HG03139 (cell line): ENCODE results near the gene HOXC4.
A peak's percentile ranks its signal among the peaks of the same experiment; 100 is the strongest.

Experiments used
- ATAC-seq: cut with Tn5 transposase; IDR thresholded peaks from one replicate; pipeline ENCODE4 v1.9.1; 2021; ENCODE audit not compliant: unreplicated experiment

Gene HOXC4

DNA sequence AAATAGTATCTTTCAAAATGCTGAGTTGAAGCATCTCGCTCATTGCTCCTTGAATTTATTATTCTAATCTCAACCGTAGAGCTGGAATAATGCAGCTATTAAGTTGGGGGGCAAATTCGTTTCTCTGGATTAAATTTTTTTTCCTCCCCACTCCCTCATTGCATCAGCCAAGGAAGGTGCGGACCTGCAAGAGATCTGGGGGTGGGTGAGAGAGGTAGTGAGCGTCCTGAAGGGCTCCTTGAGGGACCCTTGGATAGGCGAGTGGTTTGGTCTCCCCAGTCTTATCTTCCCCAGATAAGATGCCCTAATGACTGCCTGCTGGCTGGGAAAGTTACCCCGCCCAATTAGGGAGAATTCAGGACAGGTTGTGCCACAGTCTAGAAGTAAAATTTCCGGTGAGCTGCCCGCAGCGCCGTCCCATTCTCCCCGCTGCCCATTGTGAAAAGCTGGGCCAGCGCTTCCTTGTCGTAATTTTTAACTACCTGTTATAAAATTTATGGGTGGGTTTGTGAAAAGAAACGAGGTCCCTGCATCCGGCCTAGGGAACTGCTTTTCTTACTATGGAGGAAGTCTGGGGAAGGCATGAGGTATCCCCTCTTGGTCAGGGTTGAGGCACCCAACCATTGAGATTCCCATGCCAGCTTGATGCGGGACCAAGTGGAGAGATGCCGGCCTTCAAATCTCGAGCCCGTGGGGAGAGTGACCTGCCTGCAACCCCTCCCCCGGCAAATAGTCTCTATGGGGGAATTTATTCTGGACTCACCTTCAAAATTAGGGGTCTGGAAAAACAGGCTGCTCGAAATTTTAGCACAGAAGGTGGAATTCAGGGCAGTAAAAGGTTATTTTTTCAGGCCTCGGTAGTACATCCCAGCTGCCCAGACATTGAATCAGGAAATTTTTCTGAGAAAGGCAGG, 38.4 kb upstream of the HOXC4 start:
- ATAC-seq: no peak

DNA sequence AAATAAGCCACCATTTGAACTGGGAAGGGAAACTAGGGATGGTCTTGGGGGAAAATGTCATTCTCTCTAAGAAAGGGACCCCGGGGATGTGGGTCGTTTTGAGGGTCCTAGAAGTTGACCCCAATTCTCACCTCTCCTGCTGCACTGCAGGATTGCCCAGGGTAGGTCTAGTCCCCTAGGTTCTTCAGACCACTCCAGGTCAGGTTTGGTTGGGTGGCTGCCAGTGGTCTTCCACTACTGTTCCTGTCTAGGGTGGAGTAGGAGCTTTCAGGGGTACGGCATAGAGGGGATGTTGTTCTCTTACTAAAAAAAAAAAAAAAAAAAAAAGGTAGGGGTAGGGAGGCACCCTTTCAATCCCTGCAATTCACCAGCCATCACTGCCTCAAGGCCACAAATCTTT, 37.6 kb upstream of the HOXC4 start:
- ATAC-seq: no peak

DNA sequence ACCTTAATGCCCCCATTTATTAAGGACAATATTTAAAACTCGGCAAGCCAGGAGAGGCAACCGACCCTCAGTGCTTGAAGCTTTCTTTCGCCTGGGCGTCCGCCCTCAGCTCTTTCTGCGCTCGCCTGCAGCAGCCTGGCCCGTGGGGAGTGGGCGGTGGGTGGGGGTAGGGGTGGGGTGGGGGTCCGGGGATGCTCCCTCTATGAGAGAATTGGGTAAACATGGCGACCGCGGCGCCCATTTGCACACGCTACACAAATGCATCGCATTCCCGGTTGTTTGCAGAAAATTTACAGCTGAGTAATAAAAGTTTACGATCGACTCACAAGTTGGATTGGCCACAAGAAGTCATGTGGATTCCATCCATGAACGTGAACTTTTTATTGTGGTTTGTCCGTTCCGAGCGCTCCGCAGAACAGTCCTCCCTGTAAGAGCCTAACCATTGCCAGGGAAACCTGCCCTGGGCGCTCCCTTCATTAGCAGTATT, 37.1 kb upstream of the HOXC4 start:
- no peak for ATAC-seq

DNA sequence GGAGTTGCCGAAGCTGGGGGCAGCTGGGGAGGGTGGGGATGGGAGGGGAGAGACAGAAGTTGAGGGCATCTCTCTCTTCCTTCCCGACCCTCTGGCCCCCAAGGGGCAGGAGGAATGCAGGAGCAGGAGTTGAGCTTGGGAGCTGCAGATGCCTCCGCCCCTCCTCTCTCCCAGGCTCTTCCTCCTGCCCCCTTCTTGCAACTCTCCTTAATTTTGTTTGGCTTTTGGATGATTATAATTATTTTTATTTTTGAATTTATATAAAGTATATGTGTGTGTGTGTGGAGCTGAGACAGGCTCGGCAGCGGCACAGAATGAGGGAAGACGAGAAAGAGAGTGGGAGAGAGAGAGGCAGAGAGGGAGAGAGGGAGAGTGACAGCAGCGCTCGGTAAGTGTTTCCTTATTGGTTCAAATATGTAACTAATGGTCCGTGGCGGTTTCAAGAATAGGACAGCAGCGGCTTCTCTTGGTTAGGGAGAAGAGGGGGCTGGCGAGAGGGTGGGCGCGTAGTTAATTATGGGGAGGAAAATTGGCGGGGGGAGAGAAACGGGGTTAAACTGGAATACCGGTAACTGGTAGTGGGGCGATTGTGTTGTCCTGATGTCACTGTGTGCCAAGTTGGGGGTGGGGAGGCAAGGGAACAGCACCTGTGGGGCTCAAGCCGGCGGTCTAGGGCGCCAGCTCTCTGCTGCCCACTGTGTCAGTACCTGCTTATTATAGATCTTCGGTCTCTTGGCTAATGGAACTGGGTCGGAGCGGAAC, 36.4 kb upstream of the HOXC4 start:
- peak; percentile 14 for ATAC-seq

DNA sequence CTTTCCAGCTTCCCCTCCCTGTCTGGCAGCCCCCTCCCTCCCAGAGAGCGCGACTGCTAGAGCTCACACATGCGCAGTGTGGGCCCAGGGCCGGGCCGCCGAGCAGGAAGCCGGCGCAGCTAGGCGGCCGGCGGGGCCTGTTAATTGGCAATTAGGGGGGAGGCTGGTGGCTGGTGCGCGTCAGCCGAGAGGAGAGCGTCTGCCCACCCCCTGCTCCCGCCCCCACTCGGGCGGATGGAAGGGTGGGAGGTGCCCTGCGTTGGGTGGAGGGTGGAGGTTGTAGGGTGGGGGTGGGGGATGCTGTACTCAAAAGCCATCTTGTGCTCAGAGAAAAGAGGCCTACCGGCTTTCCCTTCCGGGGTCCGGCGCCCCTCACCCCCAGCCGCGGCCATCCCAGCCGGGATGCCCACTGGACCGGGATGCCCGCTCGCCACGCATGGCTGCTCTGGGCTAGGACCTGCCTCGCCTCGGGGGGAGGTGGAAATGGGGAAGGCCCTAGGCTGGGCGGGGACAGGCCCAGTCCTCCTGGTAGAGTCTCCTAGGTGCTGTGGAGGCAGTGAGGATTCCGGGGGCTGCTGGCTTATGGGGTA, 35.7 kb upstream of the HOXC4 start:
- peak; percentile 66 for ATAC-seq

GRCh38 chr12:54018468-54018984, 35.1 kb upstream of the HOXC4 start:
- no peak for ATAC-seq

DNA sequence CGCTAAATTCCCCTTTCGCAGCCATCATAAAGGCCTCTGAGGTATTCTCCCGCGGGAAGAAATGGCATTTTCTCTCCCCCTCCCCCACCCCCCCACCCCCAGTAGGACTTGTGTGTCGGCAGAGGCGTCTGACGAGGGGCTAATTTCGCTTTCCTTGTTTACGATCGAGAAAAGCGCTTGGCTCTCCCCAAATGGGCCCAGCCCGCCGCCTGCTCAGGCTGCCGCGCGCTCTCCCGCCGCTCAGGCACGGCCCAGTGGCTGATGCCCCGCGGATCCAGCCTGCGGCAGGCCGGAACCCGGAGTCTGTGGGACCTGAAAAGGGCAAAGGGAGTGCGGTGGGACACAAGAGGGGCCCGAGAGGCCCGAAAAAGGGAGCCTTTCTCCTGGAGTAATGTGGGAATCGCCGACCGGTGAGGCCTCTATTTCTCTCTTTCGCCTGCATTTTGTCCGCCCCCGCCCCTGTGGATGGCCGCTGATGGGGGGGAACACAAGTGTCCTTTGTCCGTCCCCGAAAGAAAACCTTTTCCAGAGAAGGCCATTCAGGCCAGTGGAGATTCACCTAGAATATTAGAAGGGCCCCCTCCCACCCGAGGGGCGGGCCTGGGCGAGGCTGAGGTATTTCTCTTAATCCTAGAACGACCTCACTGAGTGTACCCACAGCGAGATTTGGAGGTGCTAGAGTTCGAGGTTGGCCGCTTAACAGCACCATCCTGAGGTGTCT, 34.4 kb upstream of the HOXC4 start:
- no peak for ATAC-seq

DNA sequence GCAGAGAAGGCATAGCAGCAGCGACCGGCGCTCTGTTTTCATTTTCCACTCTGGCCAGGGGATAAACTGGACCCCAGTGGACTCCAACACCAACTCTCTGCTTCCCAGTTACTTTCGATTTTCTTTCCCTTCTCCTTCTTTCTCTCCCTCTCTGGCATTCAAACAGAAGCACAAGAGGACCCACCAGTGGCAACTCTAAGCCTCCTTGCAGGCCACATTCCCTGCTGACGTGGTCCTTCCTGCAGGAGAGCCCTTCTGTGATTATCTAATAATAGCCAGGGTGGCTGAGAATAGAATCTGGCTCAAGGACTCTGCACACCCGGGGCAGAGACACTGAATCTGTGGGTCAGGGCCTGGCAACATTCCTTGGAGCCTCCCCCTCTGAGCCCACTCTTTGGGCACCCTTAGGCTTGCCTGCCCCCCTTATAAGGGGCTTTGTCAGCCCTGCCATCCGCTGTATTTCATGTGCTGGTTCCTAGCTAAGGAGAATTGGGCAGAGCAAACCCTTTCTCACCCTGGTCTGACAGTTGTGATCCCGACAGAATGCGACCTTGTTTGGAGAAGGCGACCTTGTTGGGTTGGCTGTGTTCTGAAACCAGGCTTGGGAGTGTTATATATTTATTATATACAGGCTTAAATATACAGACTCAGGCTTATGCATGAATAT, 33.6 kb upstream of the HOXC4 start:
- no peak for ATAC-seq

- no peak for ATAC-seq
Measured at GRCh38 chr12:54020591-54021405, 32.8 kb upstream of the HOXC4 start.

GRCh38 chr12:54021432-54022013, 32.1 kb upstream of the HOXC4 start:
- no peak for ATAC-seq

DNA sequence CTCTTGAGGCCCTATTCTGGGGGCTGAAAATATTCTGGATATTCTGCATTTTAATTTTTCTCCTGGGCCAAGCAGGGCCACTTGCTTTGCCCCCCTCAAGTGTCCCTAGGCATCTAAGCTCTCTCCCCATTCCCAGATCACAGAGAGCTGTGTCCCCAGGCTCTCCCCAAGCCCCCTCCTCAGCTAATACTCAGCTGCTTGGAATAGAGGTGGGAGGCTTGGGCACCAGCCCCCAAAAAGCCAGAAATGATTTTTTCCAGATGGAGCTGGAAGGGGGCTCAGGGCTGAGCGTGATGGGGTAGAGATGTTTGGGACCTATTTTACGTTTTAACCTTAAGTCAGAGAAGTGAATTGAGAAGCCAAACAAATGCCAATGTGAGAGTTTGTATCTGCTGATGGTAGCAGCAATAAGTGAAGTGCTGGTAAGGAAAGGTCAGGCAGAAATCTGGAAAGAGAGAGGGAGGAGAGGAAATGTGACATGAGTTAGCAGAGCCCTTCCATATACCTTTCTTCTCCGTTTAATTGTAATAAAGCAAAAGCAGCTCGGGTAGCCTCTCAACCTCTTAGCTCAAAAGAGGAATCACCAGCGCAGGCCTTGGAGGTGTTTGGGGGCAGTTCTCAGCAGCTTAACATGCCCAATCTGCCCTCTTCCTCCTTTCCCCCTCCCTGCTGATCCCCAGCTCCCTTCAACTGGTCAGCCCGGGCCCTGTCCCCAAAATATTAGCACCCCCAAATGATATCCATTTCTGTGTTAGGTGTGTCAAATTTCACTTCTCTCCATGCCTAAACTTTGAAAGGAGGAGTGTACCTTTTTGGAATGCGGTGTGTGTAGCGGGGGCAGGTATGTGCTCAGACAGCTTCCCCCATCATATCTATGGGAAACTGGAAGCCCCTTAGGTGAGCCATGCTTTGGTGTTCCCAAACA, 30.4 kb upstream of the HOXC4 start:
- no peak for ATAC-seq

GRCh38 chr12:54024127-54024526, 29.5 kb upstream of the HOXC4 start:
- ATAC-seq: no peak

- ATAC-seq: no peak
Measured at GRCh38 chr12:54024581-54025305, 28.9 kb upstream of the HOXC4 start.

DNA sequence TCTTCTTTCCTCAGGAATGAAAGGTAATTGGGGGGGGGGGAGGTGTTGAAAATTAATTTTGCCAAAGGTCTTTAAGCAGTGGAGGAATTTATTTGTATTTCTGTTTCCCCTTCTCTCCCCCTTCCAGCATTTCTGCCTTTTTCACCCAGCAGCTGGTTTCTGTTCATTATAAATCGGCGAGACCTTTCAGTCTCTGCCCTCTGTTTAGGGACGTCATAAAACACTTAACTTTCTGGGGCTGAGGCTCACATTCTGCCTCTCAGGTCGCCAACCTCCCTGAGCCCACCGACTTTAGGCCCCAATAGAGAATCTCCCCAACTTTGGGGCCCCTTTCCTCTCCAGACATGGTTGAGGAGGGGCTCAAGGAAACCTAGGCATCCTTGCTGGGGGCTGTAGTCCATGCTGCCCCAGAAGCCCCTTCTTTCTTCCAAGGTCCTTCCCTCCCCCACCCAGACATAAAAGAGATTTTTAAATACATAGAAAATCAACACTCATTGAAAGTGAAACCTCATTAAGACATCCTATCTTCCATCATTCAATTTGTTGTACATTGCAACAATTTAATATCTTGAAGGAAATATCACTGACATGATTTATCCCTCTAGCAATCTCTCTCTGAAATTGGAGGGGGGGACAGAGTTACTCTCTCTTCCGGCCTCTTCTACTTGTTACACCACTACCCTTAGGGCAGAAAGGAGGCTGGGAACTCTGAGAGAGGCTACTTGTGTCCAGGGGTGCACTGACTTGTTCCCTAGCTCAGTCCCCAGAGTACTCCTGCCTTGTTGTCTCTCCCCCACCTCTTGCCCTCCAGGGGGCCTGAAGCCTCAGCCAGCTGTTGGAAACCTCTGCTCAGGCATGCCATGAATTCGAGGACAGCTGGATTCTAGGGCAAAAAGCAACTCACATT, 27.9 kb upstream of the HOXC4 start:
- ATAC-seq: no peak

GRCh38 chr12:54026640-54027441, 26.8 kb upstream of the HOXC4 start:
- no peak for ATAC-seq

DNA sequence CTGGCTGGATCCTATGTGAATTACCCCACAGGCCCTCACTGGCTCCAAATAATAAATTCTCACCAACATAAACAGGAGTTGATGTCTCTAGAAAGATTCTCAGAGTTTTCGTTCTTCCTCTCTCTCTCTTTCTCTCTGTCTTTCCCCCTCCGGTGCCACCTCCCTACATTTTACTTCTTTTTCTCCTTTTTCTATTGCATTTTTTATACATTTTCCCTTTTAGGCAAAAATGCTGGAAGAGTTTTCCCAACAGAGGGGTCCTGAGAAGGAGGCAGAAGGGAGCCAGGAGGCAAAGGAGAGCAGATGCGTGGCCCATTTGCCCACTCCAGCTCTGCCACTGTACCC, 26.2 kb upstream of the HOXC4 start:
- no peak for ATAC-seq
